Loucy (cell line): ENCODE measurements around the gene PLCL2.

ENCODE experiments used
- H2AFZ ChIP-seq: fragments of 200-600 bp; sonication (generic); 2 replicates; pipeline ENCODE4 v1.6.0; 2016; ENCODE audit warnings: antibody characterized with exemption, mild to moderate bottlenecking, low read length, moderate library complexity
- H3F3A ChIP-seq: fragments of 200-600 bp; 2 replicates; pipeline ENCODE4 v1.6.0; 2016; ENCODE audit warnings: antibody characterized with exemption, low read depth, mild to moderate bottlenecking
- H3K27me3 ChIP-seq: fragments of 200-600 bp; sonication (generic); 2 replicates; pipeline ENCODE4 v1.6.1; 2014; ENCODE audit warnings: low read length, mild to moderate bottlenecking; ENCODE audit not compliant: insufficient read depth, poor library complexity, severe bottlenecking
- H3K36me3 ChIP-seq: fragments of 200-600 bp; sonication (generic); 2 replicates; pipeline ENCODE4 v1.6.1; 2016; ENCODE audit warnings: low read length; ENCODE audit not compliant: insufficient read depth
- H3K4me1 ChIP-seq: fragments of 200-600 bp; sonication (generic); 2 replicates; pipeline ENCODE4 v1.5.1; 2014; ENCODE audit warnings: low read length, mild to moderate bottlenecking; ENCODE audit not compliant: insufficient read depth, poor library complexity, severe bottlenecking
- H3K4me2 ChIP-seq: fragments of 200-600 bp; sonication (generic); 2 replicates; pipeline ENCODE4 v1.6.0; 2014; ENCODE audit warnings: antibody characterized with exemption, low read length, low read depth, mild to moderate bottlenecking; ENCODE audit not compliant: poor library complexity, severe bottlenecking
- H3K4me3 ChIP-seq: fragments of 200-600 bp; sonication (generic); 2 replicates; pipeline ENCODE4 v1.5.1; 2014; ENCODE audit warnings: low read length, mild to moderate bottlenecking, mixed read lengths; ENCODE audit not compliant: poor library complexity, severe bottlenecking
- H3K79me2 ChIP-seq: fragments of 200-600 bp; sonication (generic); 2 replicates; pipeline ENCODE4 v1.6.1; 2014; ENCODE audit warnings: low read length; ENCODE audit not compliant: insufficient read depth
- H3K9ac ChIP-seq: fragments of 200-600 bp; sonication (generic); 2 replicates; pipeline ENCODE4 v1.6.0; 2014; ENCODE audit warnings: mild to moderate bottlenecking, low read depth, low read length, moderate library complexity; ENCODE audit not compliant: poor library complexity, severe bottlenecking
- H3K9me2 ChIP-seq: fragments of 200-600 bp; sonication (generic); replicated peaks from 2 replicates; pipeline ENCODE4 v1.6.1; 2016; ENCODE audit warnings: low read depth, low read length, mixed read lengths
- H3K9me3 ChIP-seq: fragments of 200-600 bp; sonication (generic); 2 replicates; pipeline ENCODE4 v1.6.1; 2014; ENCODE audit warnings: mild to moderate bottlenecking, antibody characterized with exemption, low read length, low read depth; ENCODE audit not compliant: insufficient read depth
- H4K20me1 ChIP-seq: fragments of 200-600 bp; sonication (generic); 2 replicates; pipeline ENCODE4 v1.6.0; 2014; ENCODE audit warnings: antibody characterized with exemption, low read length, mild to moderate bottlenecking; ENCODE audit not compliant: insufficient read depth, poor library complexity, severe bottlenecking
- EZH2phosphoT487 ChIP-seq: fragments of 200-600 bp; IDR thresholded peaks from 2 replicates; pipeline ENCODE4 v1.6.1; 2018; ENCODE audit warnings: antibody characterized with exemption, mild to moderate bottlenecking, moderate library complexity, borderline replicate concordance
- TF ChIP-seq, protein P1 (sequence below): fragments of 200-600 bp; sonication (generic); conservative IDR thresholded peaks from 2 replicates; pipeline ENCODE4 v1.5.1; 2014; ENCODE audit warnings: mild to moderate bottlenecking, antibody characterized with exemption, low read length

The PLCL2 gene

DNA sequence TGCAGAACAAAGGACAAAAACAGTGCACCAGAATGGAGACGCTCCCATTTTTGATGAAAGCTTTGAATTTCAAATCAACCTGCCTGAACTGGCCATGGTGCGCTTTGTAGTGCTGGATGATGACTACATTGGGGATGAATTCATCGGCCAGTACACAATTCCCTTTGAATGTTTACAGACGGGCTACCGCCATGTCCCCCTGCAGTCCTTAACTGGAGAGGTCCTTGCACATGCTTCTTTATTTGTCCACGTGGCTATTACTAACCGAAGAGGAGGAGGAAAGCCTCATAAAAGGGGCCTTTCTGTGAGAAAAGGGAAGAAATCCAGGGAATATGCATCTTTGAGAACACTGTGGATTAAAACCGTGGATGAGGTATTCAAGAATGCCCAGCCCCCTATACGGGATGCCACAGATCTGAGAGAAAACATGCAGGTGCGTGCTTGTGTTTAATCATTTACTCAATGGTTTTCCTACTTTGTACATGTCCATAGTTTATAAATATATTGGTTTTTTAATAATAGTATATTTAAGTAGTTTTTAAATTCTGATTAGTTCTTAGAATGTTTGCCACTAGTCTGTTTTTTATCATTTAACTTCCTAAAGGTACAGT is 127.1 kb downstream of the PLCL2 start:
- TF ChIP-seq, protein P1, sequence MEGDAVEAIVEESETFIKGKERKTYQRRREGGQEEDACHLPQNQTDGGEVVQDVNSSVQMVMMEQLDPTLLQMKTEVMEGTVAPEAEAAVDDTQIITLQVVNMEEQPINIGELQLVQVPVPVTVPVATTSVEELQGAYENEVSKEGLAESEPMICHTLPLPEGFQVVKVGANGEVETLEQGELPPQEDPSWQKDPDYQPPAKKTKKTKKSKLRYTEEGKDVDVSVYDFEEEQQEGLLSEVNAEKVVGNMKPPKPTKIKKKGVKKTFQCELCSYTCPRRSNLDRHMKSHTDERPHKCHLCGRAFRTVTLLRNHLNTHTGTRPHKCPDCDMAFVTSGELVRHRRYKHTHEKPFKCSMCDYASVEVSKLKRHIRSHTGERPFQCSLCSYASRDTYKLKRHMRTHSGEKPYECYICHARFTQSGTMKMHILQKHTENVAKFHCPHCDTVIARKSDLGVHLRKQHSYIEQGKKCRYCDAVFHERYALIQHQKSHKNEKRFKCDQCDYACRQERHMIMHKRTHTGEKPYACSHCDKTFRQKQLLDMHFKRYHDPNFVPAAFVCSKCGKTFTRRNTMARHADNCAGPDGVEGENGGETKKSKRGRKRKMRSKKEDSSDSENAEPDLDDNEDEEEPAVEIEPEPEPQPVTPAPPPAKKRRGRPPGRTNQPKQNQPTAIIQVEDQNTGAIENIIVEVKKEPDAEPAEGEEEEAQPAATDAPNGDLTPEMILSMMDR = no peak

DNA sequence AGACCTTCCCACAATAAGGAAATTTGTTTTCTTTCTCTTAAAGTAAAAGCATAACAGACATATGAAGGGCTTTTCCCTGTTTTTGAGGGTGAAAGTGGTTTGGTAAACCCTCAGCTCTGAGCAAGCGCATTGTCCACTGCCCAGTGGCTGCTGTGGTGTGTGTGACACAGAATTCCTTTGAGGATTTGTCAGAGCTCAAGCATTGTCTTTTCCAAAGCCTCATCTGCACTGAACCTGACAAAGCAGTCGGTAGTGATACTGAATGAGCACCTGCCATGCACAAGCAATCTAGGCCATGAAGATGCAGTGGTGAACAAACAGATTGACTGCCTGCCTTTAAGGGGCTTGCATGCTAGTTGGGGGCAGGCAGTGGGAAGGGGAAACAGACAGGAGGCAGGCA is 128.3 kb downstream of the PLCL2 start:
- TF ChIP-seq EZH2phosphoT487 = no peak
- TF ChIP-seq, protein P1 = no peak
- Histone ChIP-seq H3K9ac (no peak overlapping the region), H3K9me3 (no peaks in the 10 kb centered on the region), H3K9me2 (no peaks in the 10 kb centered on the region), H3K27me3 (no peaks in the 10 kb centered on the region), H3F3A (no peaks in the 10 kb centered on the region), H3K36me3 (peaks cover 22% of the 10 kb centered on the region; the same call in 1 of the 2 replicates), H4K20me1 (no peaks in the 10 kb centered on the region), H3K4me3 (no peak overlapping the region), H3K4me2 (no peak overlapping the region), H3K4me1 (peaks cover 5% of the 10 kb centered on the region), H2AFZ (no peak overlapping the region), H3K79me2 (no peaks in the 10 kb centered on the region)

More for the DNA sequence above, 127.1 kb downstream of the PLCL2 start:
- no peaks in the 10 kb centered on the region for H3K79me2 ChIP-seq
- H3K9me2 ChIP-seq = no peaks in the 10 kb centered on the region
- H3K4me1 ChIP-seq = peaks cover 9% of the 10 kb centered on the region
- no peaks in the 10 kb centered on the region for H3K27me3 ChIP-seq
- no peak overlapping the region for H3K4me3 ChIP-seq
- no peak overlapping the region for H3K9ac ChIP-seq
- no peak overlapping the region for H2AFZ ChIP-seq
- no peak overlapping the region for H3K4me2 ChIP-seq
- H3K9me3 ChIP-seq = no peaks in the 10 kb centered on the region
- H3K36me3 ChIP-seq = peaks cover 22% of the 10 kb centered on the region; the same call in 1 of the 2 replicates
- H3F3A ChIP-seq = no peaks in the 10 kb centered on the region
- H4K20me1 ChIP-seq = no peaks in the 10 kb centered on the region

DNA sequence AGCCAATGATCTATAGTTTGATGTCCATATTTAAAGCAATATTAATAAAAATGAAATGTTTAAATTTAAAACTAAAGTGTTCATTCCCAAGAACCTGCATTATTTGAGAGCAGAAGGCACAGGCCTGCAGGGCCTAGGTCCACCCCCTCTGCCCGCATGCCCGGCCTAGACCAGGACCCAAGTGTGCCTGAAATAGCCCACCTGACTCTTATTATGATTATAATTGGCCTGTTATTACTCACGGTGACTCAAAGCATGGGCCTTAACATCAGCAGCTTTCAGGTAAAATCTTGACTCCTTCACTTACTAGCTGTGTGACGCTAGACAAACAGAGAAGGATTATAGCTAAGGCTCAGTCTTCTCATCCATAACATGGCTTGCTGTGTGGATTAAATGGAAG is 128.8 kb downstream of the PLCL2 start:
- H3K9ac ChIP-seq = no peak overlapping the region
- H4K20me1 ChIP-seq = no peaks in the 10 kb centered on the region
- no peaks in the 10 kb centered on the region for H3F3A ChIP-seq
- no peak overlapping the region for H3K4me3 ChIP-seq
- H3K4me2 ChIP-seq = no peak overlapping the region
- H3K4me1 ChIP-seq = no peaks in the 10 kb centered on the region
- H3K27me3 ChIP-seq = no peaks in the 10 kb centered on the region
- no peak for TF ChIP-seq EZH2phosphoT487
- TF ChIP-seq, protein P1 = no peak
- H2AFZ ChIP-seq = no peak overlapping the region
- no peaks in the 10 kb centered on the region for H3K9me2 ChIP-seq
- H3K9me3 ChIP-seq = no peaks in the 10 kb centered on the region
- H3K36me3 ChIP-seq = peaks cover 22% of the 10 kb centered on the region; the same call in 1 of the 2 replicates
- H3K79me2 ChIP-seq = no peaks in the 10 kb centered on the region
